ENCODE data around the gene TOGARAM1. TPM values are rescaled to one million over a fixed set of nuclear protein-coding genes. Genes with fewer than 3 reads are reported as not detected.

TOGARAM1 gene
- total and polyA plus RNA-seq, 5 donors from 2014 or later, result 6.4 to 17.2 (median 9.3) TPM

DNA sequence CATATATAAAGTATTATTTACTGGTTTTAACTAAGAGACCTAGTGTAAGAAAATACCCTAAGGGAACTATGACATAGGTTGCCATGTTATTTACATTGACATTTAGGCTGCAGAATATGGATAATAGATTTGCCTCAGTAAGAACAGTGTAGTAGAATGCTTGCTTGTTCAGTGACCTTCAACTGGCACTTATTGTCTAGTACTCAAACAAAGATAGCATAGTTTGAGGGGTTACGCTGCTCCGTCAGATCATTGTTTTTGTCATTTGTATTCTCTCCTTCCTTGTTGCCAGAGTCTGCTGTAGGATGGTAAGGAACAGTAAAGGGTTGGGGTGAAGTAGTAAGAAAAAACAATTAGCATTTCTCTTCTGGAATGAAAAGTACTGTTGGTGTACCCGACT lies 33.2 kb downstream of the TOGARAM1 start:
- peaks cover 25% of the 10 kb centered on the region for H3K36me3 Mint-ChIP-seq
- Histone ChIP-seq H3K36me3 (ENCODE audit: control insufficient read depth, insufficient read depth, low read length) (peaks cover 3% of the 10 kb centered on the region), H3K27me3 (ENCODE audit: control insufficient read depth, insufficient read depth, low read length) (no peaks in the 10 kb centered on the region), H3K27ac (ENCODE audit: insufficient read depth, low read length, poor library complexity, severe bottlenecking) (no peak overlapping the region), H3K9me3 (ENCODE audit: control insufficient read depth in 2 of 2, low read length in 2 of 2) (no peaks in the 10 kb centered on the region), H3K4me3 (ENCODE audit: low read depth, low read length) (no peak overlapping the region), H3K4me1 (ENCODE audit: control insufficient read depth, insufficient read depth, low read length, poor library complexity, severe bottlenecking) (no peaks in the 10 kb centered on the region)
- H3K9me3 Mint-ChIP-seq, result peaks cover 0 to 3% (median 0%) of the 10 kb centered on the region in 7 donors
- DNase-seq (no peak), ATAC-seq (ENCODE audit: low read depth in 2 of 2) (no peak)
- H3K4me1 Mint-ChIP-seq, result peaks cover 0 to 9% (median 4%) of the 10 kb centered on the region in 4 donors
- no peak overlapping the region for H3K4me3 Mint-ChIP-seq
- H3K27me3 Mint-ChIP-seq, result no peaks in the 10 kb centered on the region
- no peak overlapping the region for H3K27ac Mint-ChIP-seq

DNA sequence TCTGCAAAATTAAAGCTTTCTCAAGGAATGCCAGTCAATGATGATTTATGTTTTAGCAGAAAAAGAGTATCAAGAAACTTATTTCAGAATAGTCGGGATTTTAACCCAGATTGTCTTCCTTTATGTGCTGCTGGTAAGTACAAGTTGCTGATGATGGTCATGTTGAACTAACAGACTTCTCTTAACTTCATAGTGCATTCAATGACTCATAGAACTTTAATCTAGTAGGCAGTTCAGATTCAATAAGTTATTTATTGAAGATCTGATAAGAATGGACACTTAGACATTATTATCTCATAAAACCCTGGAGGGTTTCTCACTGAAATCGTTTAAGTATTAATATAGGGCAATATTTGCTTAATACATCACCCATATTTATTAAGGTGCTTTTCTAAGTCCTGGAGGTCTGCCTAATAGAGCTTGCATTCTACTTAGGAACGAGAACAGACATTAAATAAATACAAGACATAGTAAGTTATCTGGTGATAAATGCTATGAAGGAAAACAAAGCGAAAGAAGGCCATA lies 33.8 kb downstream of the TOGARAM1 start:
- Histone ChIP-seq H3K27me3 (ENCODE audit: control insufficient read depth, insufficient read depth, low read length) (no peaks in the 10 kb centered on the region), H3K36me3 (ENCODE audit: control insufficient read depth, insufficient read depth, low read length) (peaks cover 3% of the 10 kb centered on the region), H3K4me3 (ENCODE audit: low read depth, low read length) (no peak overlapping the region), H3K4me1 (ENCODE audit: control insufficient read depth, insufficient read depth, low read length, poor library complexity, severe bottlenecking) (no peaks in the 10 kb centered on the region), H3K27ac (ENCODE audit: insufficient read depth, low read length, poor library complexity, severe bottlenecking) (no peak overlapping the region), H3K9me3 (ENCODE audit: control insufficient read depth in 2 of 2, low read length in 2 of 2) (no peaks in the 10 kb centered on the region)
- Mint-ChIP-seq H3K4me3 (no peak overlapping the region), H3K27ac (no peak overlapping the region), H3K9me3 (peaks cover 0 to 3% (median 0%) of the 10 kb centered on the region in 7 donors), H3K4me1 (peaks cover 0 to 5% (median 3%) of the 10 kb centered on the region in 4 donors), H3K36me3 (peaks cover 29% of the 10 kb centered on the region), H3K27me3 (no peaks in the 10 kb centered on the region)
- DNase-seq (no peak), ATAC-seq (ENCODE audit: low read depth in 2 of 2) (no peak)

DNA sequence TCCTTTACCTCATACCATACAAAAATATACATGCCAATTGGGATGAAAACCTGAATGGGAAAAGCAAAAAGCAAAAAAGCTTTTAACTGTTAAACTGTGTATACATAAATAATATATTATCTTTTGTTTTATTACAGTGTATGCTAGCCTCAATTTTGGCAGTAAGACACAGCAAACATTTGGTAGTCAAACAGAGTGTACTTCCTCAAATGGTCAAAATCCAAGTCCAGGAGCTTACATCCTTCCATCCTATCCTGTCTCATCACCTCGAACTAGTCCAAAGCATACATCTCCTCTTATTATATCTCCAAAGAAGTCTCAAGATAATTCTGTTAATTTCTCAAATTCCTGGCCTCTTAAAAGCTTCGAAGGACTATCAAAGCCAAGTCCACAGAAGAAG lies 41.9 kb downstream of the TOGARAM1 start:
- no peak for DNase-seq
- Mint-ChIP-seq H3K9me3 (no peaks in the 10 kb centered on the region), H3K27me3 (no peaks in the 10 kb centered on the region), H3K4me1 (peaks cover 0 to 5% (median 0%) of the 10 kb centered on the region in 4 donors), H3K4me3 (no peak overlapping the region), H3K36me3 (peaks cover 22% of the 10 kb centered on the region), H3K27ac (no peak overlapping the region)
- Histone ChIP-seq H3K27me3 (ENCODE audit: control insufficient read depth, insufficient read depth, low read length) (no peaks in the 10 kb centered on the region), H3K4me1 (ENCODE audit: control insufficient read depth, insufficient read depth, low read length, poor library complexity, severe bottlenecking) (no peaks in the 10 kb centered on the region), H3K4me3 (ENCODE audit: low read depth, low read length) (no peak overlapping the region), H3K36me3 (ENCODE audit: control insufficient read depth, insufficient read depth, low read length) (peaks cover 1% of the 10 kb centered on the region), H3K9me3 (ENCODE audit: control insufficient read depth in 2 of 2, low read length in 2 of 2) (no peaks in the 10 kb centered on the region), H3K27ac (ENCODE audit: insufficient read depth, low read length, poor library complexity, severe bottlenecking) (no peak overlapping the region)
- ATAC-seq (ENCODE audit: low read depth in 2 of 2), result no peak

DNA sequence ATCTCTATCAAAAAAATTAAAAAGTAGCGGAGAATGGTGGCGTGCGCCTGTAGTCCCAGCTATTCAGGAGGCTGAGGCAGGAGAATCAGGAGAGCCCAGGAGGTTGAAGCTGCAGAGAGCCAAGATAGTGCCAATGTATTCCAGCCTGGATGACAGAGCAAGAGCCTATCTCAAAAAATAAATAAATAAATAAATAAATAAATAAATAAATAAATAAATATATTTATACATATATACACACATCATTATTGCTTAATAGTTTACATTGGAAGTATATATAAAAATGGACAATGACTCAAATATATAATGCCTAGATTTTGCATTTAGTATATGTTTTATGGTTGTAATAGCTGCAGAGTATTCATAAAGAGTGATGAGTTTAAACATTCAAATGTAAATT lies 53.1 kb downstream of the TOGARAM1 start:
- Histone ChIP-seq H3K4me1 (ENCODE audit: control insufficient read depth, insufficient read depth, low read length, poor library complexity, severe bottlenecking) (no peaks in the 10 kb centered on the region), H3K9me3 (ENCODE audit: control insufficient read depth in 2 of 2, low read length in 2 of 2) (no peaks in the 10 kb centered on the region), H3K4me3 (ENCODE audit: low read depth, low read length) (no peak overlapping the region), H3K36me3 (ENCODE audit: control insufficient read depth, insufficient read depth, low read length) (peaks cover 5% of the 10 kb centered on the region), H3K27ac (ENCODE audit: insufficient read depth, low read length, poor library complexity, severe bottlenecking) (no peak overlapping the region), H3K27me3 (ENCODE audit: control insufficient read depth, insufficient read depth, low read length) (no peaks in the 10 kb centered on the region)
- Mint-ChIP-seq H3K9me3 (no peaks in the 10 kb centered on the region), H3K36me3 (peaks cover 29% of the 10 kb centered on the region), H3K27ac (no peak overlapping the region), H3K4me1 (peaks cover 0 to 2% (median 0%) of the 10 kb centered on the region in 4 donors), H3K27me3 (peaks cover 5% of the 10 kb centered on the region), H3K4me3 (no peak overlapping the region)
- no peak for ATAC-seq (ENCODE audit: low read depth in 2 of 2)
- DNase-seq, result no peak

DNA sequence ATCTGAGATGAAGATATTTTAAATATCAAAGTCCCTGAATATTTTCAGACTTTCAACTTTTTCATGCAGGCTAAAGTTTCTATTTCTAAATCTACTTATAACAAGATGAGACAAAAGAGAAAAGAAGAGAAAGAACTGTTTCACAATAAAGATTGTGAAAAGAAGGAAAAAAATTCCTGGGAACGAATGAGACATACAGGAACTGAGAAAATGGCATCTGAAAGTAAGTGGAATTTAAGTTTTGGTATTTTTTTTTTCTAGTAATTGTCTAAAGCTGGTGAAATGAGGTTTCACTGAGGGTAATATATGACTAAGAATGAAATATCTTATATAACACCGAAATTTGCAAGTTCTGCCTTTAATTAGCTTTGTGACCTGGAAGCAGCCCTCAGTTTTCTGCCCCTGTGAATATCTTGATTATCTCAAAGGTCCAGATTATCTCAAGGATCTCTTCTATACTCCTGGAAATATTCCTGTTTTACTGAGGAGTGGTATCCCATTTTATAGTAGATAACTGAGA lies 66.2 kb downstream of the TOGARAM1 start:
- H3K4me3 Mint-ChIP-seq, result no peak overlapping the region
- no peak for ATAC-seq (ENCODE audit: low read depth in 2 of 2)
- no peak for DNase-seq
- H3K4me1 Mint-ChIP-seq, result no peaks in the 10 kb centered on the region
- no peak overlapping the region for H3K27ac Mint-ChIP-seq
- no peaks in the 10 kb centered on the region for H3K4me1 ChIP-seq (ENCODE audit: control insufficient read depth, insufficient read depth, low read length, poor library complexity, severe bottlenecking)
- no peaks in the 10 kb centered on the region for H3K27me3 Mint-ChIP-seq
- H3K36me3 ChIP-seq (ENCODE audit: control insufficient read depth, insufficient read depth, low read length), result peaks cover 9% of the 10 kb centered on the region
- H3K27me3 ChIP-seq (ENCODE audit: control insufficient read depth, insufficient read depth, low read length), result no peaks in the 10 kb centered on the region
- H3K36me3 Mint-ChIP-seq, result peaks cover 30% of the 10 kb centered on the region
- H3K4me3 ChIP-seq (ENCODE audit: low read depth, low read length), result no peak overlapping the region
- H3K9me3 ChIP-seq (ENCODE audit: control insufficient read depth in 2 of 2, low read length in 2 of 2), result no peaks in the 10 kb centered on the region
- H3K27ac ChIP-seq (ENCODE audit: insufficient read depth, low read length, poor library complexity, severe bottlenecking), result no peak overlapping the region
- peaks cover 0 to 2% (median 0%) of the 10 kb centered on the region in 7 donors for H3K9me3 Mint-ChIP-seq

DNA sequence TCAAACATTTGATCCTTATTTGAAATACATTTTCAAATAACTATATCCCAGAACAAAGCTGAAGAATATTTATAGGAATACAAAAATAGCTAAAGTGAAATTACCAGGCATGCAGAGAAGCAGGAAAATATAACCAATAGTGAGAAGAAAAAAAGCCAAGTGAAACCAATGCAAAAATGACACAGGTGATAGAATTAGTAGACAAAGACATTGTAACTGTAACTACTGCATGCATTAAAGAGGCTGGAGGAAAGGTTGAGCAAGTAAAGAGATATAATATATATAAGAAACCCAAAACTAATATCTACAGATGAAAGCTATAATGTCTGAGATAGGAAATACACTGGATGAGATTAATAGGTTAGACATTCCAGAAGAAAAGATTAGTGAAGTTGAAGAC lies 72.7 kb downstream of the TOGARAM1 start:
- Mint-ChIP-seq H3K4me3 (peak overlapping the region in 1 of 4 donors; percentile 27), H3K36me3 (peaks cover 46% of the 10 kb centered on the region), H3K9me3 (no peaks in the 10 kb centered on the region), H3K4me1 (no peaks in the 10 kb centered on the region), H3K27me3 (no peaks in the 10 kb centered on the region), H3K27ac (no peak overlapping the region)
- peaks cover 17% of the 10 kb centered on the region for H3K36me3 ChIP-seq (ENCODE audit: control insufficient read depth, insufficient read depth, low read length)
- DNase-seq (no peak), ATAC-seq (ENCODE audit: low read depth in 2 of 2) (no peak)
- no peak overlapping the region for H3K27ac ChIP-seq (ENCODE audit: insufficient read depth, low read length, poor library complexity, severe bottlenecking)
- no peaks in the 10 kb centered on the region for H3K27me3 ChIP-seq (ENCODE audit: control insufficient read depth, insufficient read depth, low read length)
- H3K9me3 ChIP-seq (ENCODE audit: control insufficient read depth in 2 of 2, low read length in 2 of 2), result no peaks in the 10 kb centered on the region
- no peak overlapping the region for H3K4me3 ChIP-seq (ENCODE audit: low read depth, low read length)
- no peaks in the 10 kb centered on the region for H3K4me1 ChIP-seq (ENCODE audit: control insufficient read depth, insufficient read depth, low read length, poor library complexity, severe bottlenecking)

DNA sequence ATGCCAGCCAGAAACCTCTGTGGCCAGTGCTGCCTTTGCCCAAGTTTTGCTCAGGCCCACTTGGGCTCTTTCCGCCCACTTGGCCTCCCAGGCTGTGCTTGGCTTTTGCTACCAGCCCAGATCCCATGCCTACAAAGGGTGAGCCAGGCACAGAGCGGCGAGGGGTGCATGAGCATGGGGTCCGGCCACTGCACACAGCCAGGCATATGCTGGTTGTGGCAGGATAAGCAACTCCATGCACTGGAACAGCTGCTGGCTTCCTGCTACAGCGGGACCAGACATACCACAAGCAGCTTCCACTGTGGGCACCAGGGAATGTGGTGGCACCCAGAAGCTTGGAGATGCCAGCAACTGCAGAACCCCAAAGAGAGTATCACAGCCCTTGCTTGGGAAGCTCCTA lies 76.3 kb downstream of the TOGARAM1 start:
- ATAC-seq (ENCODE audit: low read depth in 2 of 2) (no peak), DNase-seq (no peak)
- Histone ChIP-seq H3K4me3 (ENCODE audit: low read depth, low read length) (no peak overlapping the region), H3K27ac (ENCODE audit: insufficient read depth, low read length, poor library complexity, severe bottlenecking) (no peak overlapping the region), H3K9me3 (ENCODE audit: control insufficient read depth in 2 of 2, low read length in 2 of 2) (no peaks in the 10 kb centered on the region), H3K4me1 (ENCODE audit: control insufficient read depth, insufficient read depth, low read length, poor library complexity, severe bottlenecking) (no peaks in the 10 kb centered on the region), H3K27me3 (ENCODE audit: control insufficient read depth, insufficient read depth, low read length) (no peaks in the 10 kb centered on the region), H3K36me3 (ENCODE audit: control insufficient read depth, insufficient read depth, low read length) (peaks cover 11% of the 10 kb centered on the region)
- H3K27ac Mint-ChIP-seq, result no peak overlapping the region
- H3K4me1 Mint-ChIP-seq, result no peaks in the 10 kb centered on the region
- no peaks in the 10 kb centered on the region for H3K27me3 Mint-ChIP-seq
- H3K9me3 Mint-ChIP-seq, result no peaks in the 10 kb centered on the region
- peaks cover 38% of the 10 kb centered on the region for H3K36me3 Mint-ChIP-seq
- H3K4me3 Mint-ChIP-seq, result no peak overlapping the region

DNA sequence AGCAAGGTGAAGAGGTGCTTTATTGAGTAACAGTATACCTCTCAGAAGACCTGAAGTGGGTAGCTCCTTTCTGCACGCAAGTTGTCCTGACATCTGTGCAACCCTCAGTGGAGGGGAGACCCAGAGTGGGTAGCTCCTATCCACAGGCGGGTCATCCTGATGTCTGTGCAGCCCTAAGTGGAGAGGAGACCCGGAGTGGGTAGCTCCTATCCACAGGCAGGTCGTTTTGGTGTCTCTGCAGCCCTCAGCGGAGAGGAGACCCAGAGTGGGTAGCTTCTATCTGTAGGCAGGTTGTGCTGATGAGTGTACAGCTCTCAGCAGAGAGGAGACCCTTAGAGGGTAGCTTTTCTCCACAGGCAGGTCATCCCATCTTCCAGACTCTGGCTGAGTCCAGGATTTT lies 76.9 kb downstream of the TOGARAM1 start:
- Histone ChIP-seq H3K36me3 (ENCODE audit: control insufficient read depth, insufficient read depth, low read length) (peaks cover 8% of the 10 kb centered on the region), H3K4me3 (ENCODE audit: low read depth, low read length) (no peak overlapping the region), H3K27ac (ENCODE audit: insufficient read depth, low read length, poor library complexity, severe bottlenecking) (no peak overlapping the region), H3K27me3 (ENCODE audit: control insufficient read depth, insufficient read depth, low read length) (no peaks in the 10 kb centered on the region), H3K4me1 (ENCODE audit: control insufficient read depth, insufficient read depth, low read length, poor library complexity, severe bottlenecking) (no peaks in the 10 kb centered on the region), H3K9me3 (ENCODE audit: control insufficient read depth in 2 of 2, low read length in 2 of 2) (no peaks in the 10 kb centered on the region)
- no peak overlapping the region for H3K4me3 Mint-ChIP-seq
- H3K27me3 Mint-ChIP-seq, result no peaks in the 10 kb centered on the region
- H3K4me1 Mint-ChIP-seq, result no peaks in the 10 kb centered on the region
- no peaks in the 10 kb centered on the region for H3K9me3 Mint-ChIP-seq
- H3K36me3 Mint-ChIP-seq, result peaks cover 36% of the 10 kb centered on the region
- DNase-seq (no peak), ATAC-seq (ENCODE audit: low read depth in 2 of 2) (no peak)
- H3K27ac Mint-ChIP-seq, result no peak overlapping the region
